ENCODE data around the gene UGGT2. TPM values are rescaled to one million over a fixed set of nuclear protein-coding genes. Genes with fewer than 3 reads are reported as not detected.

UGGT2 gene
- total and polyA plus RNA-seq, 8 donors: 24.1 to 50.0 (median 43.3) TPM

DNA sequence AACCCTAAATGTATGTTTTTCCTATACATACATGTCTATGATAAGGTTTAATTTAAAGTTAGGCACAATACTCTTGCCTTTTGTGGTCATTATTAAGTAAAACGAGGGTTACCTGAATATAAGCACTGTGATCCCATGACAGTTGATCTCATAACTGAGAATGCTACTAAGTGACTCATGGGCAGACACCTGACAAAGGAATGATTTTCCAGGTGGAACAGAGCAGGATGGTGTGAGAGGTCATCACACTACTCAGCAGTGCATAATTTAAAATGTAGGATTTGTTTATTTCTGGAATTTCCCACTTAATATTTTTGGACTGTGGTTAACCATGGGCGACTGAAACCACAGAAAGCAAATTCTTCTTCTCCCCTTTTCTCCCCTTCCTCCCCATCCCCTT lies 178.9 kb downstream of the UGGT2 start:
- TF ChIP-seq, protein P1, sequence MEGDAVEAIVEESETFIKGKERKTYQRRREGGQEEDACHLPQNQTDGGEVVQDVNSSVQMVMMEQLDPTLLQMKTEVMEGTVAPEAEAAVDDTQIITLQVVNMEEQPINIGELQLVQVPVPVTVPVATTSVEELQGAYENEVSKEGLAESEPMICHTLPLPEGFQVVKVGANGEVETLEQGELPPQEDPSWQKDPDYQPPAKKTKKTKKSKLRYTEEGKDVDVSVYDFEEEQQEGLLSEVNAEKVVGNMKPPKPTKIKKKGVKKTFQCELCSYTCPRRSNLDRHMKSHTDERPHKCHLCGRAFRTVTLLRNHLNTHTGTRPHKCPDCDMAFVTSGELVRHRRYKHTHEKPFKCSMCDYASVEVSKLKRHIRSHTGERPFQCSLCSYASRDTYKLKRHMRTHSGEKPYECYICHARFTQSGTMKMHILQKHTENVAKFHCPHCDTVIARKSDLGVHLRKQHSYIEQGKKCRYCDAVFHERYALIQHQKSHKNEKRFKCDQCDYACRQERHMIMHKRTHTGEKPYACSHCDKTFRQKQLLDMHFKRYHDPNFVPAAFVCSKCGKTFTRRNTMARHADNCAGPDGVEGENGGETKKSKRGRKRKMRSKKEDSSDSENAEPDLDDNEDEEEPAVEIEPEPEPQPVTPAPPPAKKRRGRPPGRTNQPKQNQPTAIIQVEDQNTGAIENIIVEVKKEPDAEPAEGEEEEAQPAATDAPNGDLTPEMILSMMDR (IDR thresholded peaks at IDR 0.05): no peak
- no peak for ATAC-seq
- DNase-seq: no peak
- peaks cover 0 to 33% of the 10 kb centered on the region in 2 donors for H3K36me3 ChIP-seq
- H3K27ac ChIP-seq: no peak overlapping the region
- H3K4me1 ChIP-seq: no peaks in the 10 kb centered on the region
- H3K4me3 ChIP-seq: no peak overlapping the region
- H3K27me3 ChIP-seq: no peaks in the 10 kb centered on the region
- intact Hi-C loops (cut with DNase I): no loop called here
- no peaks in the 10 kb centered on the region for H3K9me3 ChIP-seq

- Histone ChIP-seq H3K4me3 (no peak overlapping the region), H3K27ac (no peak overlapping the region), H3K9me3 (no peaks in the 10 kb centered on the region), H3K27me3 (no peaks in the 10 kb centered on the region), H3K36me3 (peaks cover 0 to 14% of the 10 kb centered on the region in 2 donors), H3K4me1 (no peaks in the 10 kb centered on the region)
- TF ChIP-seq, protein P1 (IDR thresholded peaks at IDR 0.05): no peak
- ATAC-seq (no peak), DNase-seq (no peak)
- intact Hi-C loops (cut with DNase I): no loop called here
These were observed 182.8 kb downstream of the UGGT2 start for GRCh38 chr13:95870421-95870820.

GRCh38 chr13:95865080-95865615 lies 188.1 kb downstream of the UGGT2 start:
- no peak overlapping the region for H3K4me3 ChIP-seq
- H3K36me3 ChIP-seq: peaks cover 0 to under 1% of the 10 kb centered on the region in 2 donors
- DNase-seq (no peak), ATAC-seq (no peak)
- H3K4me1 ChIP-seq: no peaks in the 10 kb centered on the region
- intact Hi-C loops (cut with DNase I): no loop called here
- TF ChIP-seq, protein P1 (IDR thresholded peaks at IDR 0.05): no peak
- no peaks in the 10 kb centered on the region for H3K9me3 ChIP-seq
- H3K27ac ChIP-seq: no peak overlapping the region
- H3K27me3 ChIP-seq: no peaks in the 10 kb centered on the region

- Histone ChIP-seq H3K4me1 (peaks cover 0 to 11% of the 10 kb centered on the region in 2 donors), H3K27me3 (no peaks in the 10 kb centered on the region), H3K36me3 (no peaks in the 10 kb centered on the region), H3K4me3 (no peak overlapping the region), H3K9me3 (no peaks in the 10 kb centered on the region), H3K27ac (no peak overlapping the region)
- TF ChIP-seq, protein P1 (IDR thresholded peaks at IDR 0.05): no peak
- intact Hi-C loops (cut with DNase I): no loop called here
- ATAC-seq (no peak), DNase-seq (no peak)
These were observed 190.8 kb downstream of the UGGT2 start for GRCh38 chr13:95862408-95862807.

GRCh38 chr13:95861296-95861695 lies 191.9 kb downstream of the UGGT2 start:
- intact Hi-C loops (cut with DNase I): no loop called here
- Histone ChIP-seq H3K9me3 (no peaks in the 10 kb centered on the region), H3K36me3 (no peaks in the 10 kb centered on the region), H3K4me3 (no peak overlapping the region), H3K27ac (no peak overlapping the region), H3K27me3 (no peaks in the 10 kb centered on the region), H3K4me1 (peaks cover 0 to 11% of the 10 kb centered on the region in 2 donors)
- TF ChIP-seq, protein P1 (IDR thresholded peaks at IDR 0.05): no peak
- ATAC-seq (no peak), DNase-seq (peak in 2 of 4 donors; percentile 56 to 65)
